ENCODE data around the gene UCP2.

UCP2 gene

GRCh38 chr11:73969091-73969490 is 13.6 kb downstream of the UCP2 start:
- no peak for DNase-seq

GRCh38 chr11:73968356-73968966 is 14.2 kb downstream of the UCP2 start:
- no peak for DNase-seq

- DNase-seq: no peak
Measured at GRCh38 chr11:73965764-73966121, 16.9 kb downstream of the UCP2 start.

GRCh38 chr11:73965076-73965763 is 17.4 kb downstream of the UCP2 start:
- DNase-seq: no peak

- DNase-seq: no peak
Measured at GRCh38 chr11:73963861-73964260, 18.8 kb downstream of the UCP2 start.

GRCh38 chr11:73962101-73962705 is 20.4 kb downstream of the UCP2 start:
- DNase-seq: no peak

- DNase-seq: no peak
Measured at GRCh38 chr11:73961321-73961720, 21.3 kb downstream of the UCP2 start.

GRCh38 chr11:73958521-73959141 is 24.0 kb downstream of the UCP2 start:
- DNase-seq: no peak

GRCh38 chr11:73957654-73958361 is 24.8 kb downstream of the UCP2 start:
- DNase-seq: no peak

GRCh38 chr11:73956876-73957653 is 25.6 kb downstream of the UCP2 start:
- no peak for DNase-seq

- DNase-seq: no peak
Measured at GRCh38 chr11:73951797-73952196, 30.8 kb downstream of the UCP2 start.

GRCh38 chr11:73950869-73951710 is 31.6 kb downstream of the UCP2 start, which contains the start of gene DNAJB13:
Gene DNAJB13, plus strand, starts transcription at chr11:73951026. Its CDS starts 44 bp downstream, at chr11:73951070.
- DNase-seq: no peak

- DNase-seq: no peak
Measured at GRCh38 chr11:73949912-73950311, 32.7 kb downstream of the UCP2 start.

- no peak for DNase-seq
Measured at GRCh38 chr11:73949246-73949645, 33.4 kb downstream of the UCP2 start.

- DNase-seq: no peak
Measured at GRCh38 chr11:73946798-73947458, 35.7 kb downstream of the UCP2 start.

GRCh38 chr11:73945396-73945795 is 37.2 kb downstream of the UCP2 start:
- DNase-seq: no peak

- no peak for DNase-seq
Measured at GRCh38 chr11:73944901-73945300, 37.7 kb downstream of the UCP2 start.

GRCh38 chr11:73944085-73944484 is 38.6 kb downstream of the UCP2 start:
- no peak for DNase-seq

- DNase-seq: no peak
Measured at GRCh38 chr11:73942010-73942409, 40.6 kb downstream of the UCP2 start.

- DNase-seq: no peak
Measured at GRCh38 chr11:73940801-73941570, 41.7 kb downstream of the UCP2 start.

Data from activated effector memory CD4-positive, alpha-beta T cell treated with anti-CD3 and anti-CD28 coated beads, Interleukin-2, amount 50 U/mL, for 16 hours (primary cell).